GM06990 (cell line): ENCODE data around the gene ITGB6.

Experiments
- DNase-seq: peaks from one replicate; pipeline ENCODE4 v3.0.0-alpha.2; 2011; ENCODE audit not compliant: insufficient read length; ENCODE audit errors: extremely low read depth
- H3K27me3 ChIP-seq: replicated peaks from 2 replicates; pipeline ENCODE4 v1.6.0; 2011; ENCODE audit warnings: low read length; ENCODE audit not compliant: control insufficient read depth, insufficient read depth
- H3K36me3 ChIP-seq: 2 replicates; pipeline ENCODE4 v1.5.1; 2011; ENCODE audit warnings: low read length; ENCODE audit not compliant: control insufficient read depth, insufficient read depth
- H3K4me3 ChIP-seq: replicated peaks from 2 replicates; pipeline ENCODE4 v1.5.1; 2011; ENCODE audit warnings: low read depth, mild to moderate bottlenecking, control low read depth, low read length
- CTCF ChIP-seq: IDR thresholded peaks from 2 replicates; pipeline ENCODE4 v1.5.1; 2011; ENCODE audit warnings: low read length, control low read depth, mild to moderate bottlenecking, inconsistent platforms; ENCODE audit not compliant: insufficient read depth, poor library complexity, severe bottlenecking

The ITGB6 gene

GRCh38 chr2:160241251-160242137 lies 41.4 kb upstream of the ITGB6 start:
- TF ChIP-seq CTCF: no peak
- no peaks in the 10 kb centered on the region for H3K36me3 ChIP-seq
- DNase-seq: no peak
- H3K27me3 ChIP-seq: no peaks in the 10 kb centered on the region; the same call in 1 of the 2 replicates
- H3K4me3 ChIP-seq: no peak overlapping the region

- H3K4me3 ChIP-seq: no peak overlapping the region
- no peak for DNase-seq
- no peaks in the 10 kb centered on the region; the same call in 1 of the 2 replicates for H3K27me3 ChIP-seq
- H3K36me3 ChIP-seq: no peaks in the 10 kb centered on the region
- TF ChIP-seq CTCF: no peak
These were observed 39.4 kb upstream of the ITGB6 start for GRCh38 chr2:160239436-160239835.

GRCh38 chr2:160238392-160238791 lies 38.3 kb upstream of the ITGB6 start:
- DNase-seq: no peak

GRCh38 chr2:160232905-160233475 lies 32.9 kb upstream of the ITGB6 start:
- H3K36me3 ChIP-seq: no peaks in the 10 kb centered on the region
- no peak for DNase-seq
- TF ChIP-seq CTCF: no peak
- no peak overlapping the region for H3K4me3 ChIP-seq
- H3K27me3 ChIP-seq: no peaks in the 10 kb centered on the region; the same call in 1 of the 2 replicates

More at GRCh38 chr2:160238392-160238791, 38.3 kb upstream of the ITGB6 start:
- no peaks in the 10 kb centered on the region for H3K36me3 ChIP-seq
- H3K4me3 ChIP-seq: no peak overlapping the region
- no peak for TF ChIP-seq CTCF
- H3K27me3 ChIP-seq: no peaks in the 10 kb centered on the region; the same call in 1 of the 2 replicates

GRCh38 chr2:160229591-160229990 lies 29.5 kb upstream of the ITGB6 start:
- no peak for TF ChIP-seq CTCF
- Histone ChIP-seq H3K27me3 (no peaks in the 10 kb centered on the region), H3K36me3 (no peaks in the 10 kb centered on the region), H3K4me3 (no peak overlapping the region)
- no peak for DNase-seq
